Breast epithelium (tissue), 4 donors: ENCODE data around the gene TTPAL. TPM values are rescaled to one million over a fixed set of nuclear protein-coding genes. Genes with fewer than 3 reads are reported as not detected.

ENCODE experiments used
- DNase-seq, 2 donors: peaks; one replicate each; pipeline ENCODE4 v3.0.0-alpha.2; 2019; ENCODE audit warnings: low spot score in 2 of 2
- H3K27ac ChIP-seq, 2 donors: fragments of 200-600 bp; sonication (generic) in 1 of 2; one replicate each; pipeline ENCODE4 v1.5.1; 2016 to 2019; ENCODE audit warnings: mild to moderate bottlenecking in 1 of 2
- H3K27me3 ChIP-seq, 2 donors: fragments of 200-600 bp; sonication (generic) in 1 of 2; one replicate each; pipeline versions ENCODE4 v1.5.1 to v1.6.0; 2017 to 2019; ENCODE audit warnings: control low read depth in 1 of 2, mild to moderate bottlenecking in 1 of 2
- H3K36me3 ChIP-seq: fragments of 200-600 bp; one replicate; pipeline ENCODE4 v1.5.1; 2019
- H3K4me1 ChIP-seq, 2 donors: fragments of 200-600 bp; sonication (generic); one replicate each; pipeline ENCODE4 v1.5.1; 2016 to 2019; ENCODE audit warnings: control low read depth in 1 of 2
- H3K4me3 ChIP-seq, 3 donors: fragments of 200-600 bp; sonication (generic); 1 replicate in 2 of 3; 2 replicates in 1 of 3; pipeline ENCODE4 v1.5.1; 2016 to 2019; ENCODE audit warnings: mild to moderate bottlenecking in 3 of 3, moderate library complexity in 2 of 3
- H3K9me3 ChIP-seq, 2 donors: fragments of 200-600 bp; sonication (generic) in 1 of 2; one replicate each; pipeline ENCODE4 v1.5.1; 2016 to 2019; ENCODE audit warnings: control low read depth in 1 of 2
- CTCF ChIP-seq, 3 donors: fragments of 450-650 bp; IDR thresholded peaks; one replicate each; pipeline ENCODE4 v1.5.1; 2016 to 2017; ENCODE audit warnings: antibody characterized with exemption in 3 of 3, mild to moderate bottlenecking in 3 of 3, moderate library complexity in 3 of 3
- POLR2A ChIP-seq: fragments of 450-650 bp; IDR thresholded peaks from one replicate; pipeline ENCODE4 v1.6.1; 2016; ENCODE audit warnings: antibody characterized with exemption, mild to moderate bottlenecking, moderate library complexity
- POLR2AphosphoS5 ChIP-seq, 3 donors: sonication (generic); formaldehyde crosslinking; IDR thresholded peaks; one replicate each; pipeline ENCODE4 v1.6.1; 2017; ENCODE audit warnings: antibody characterized with exemption in 3 of 3
- intact Hi-C: fragments of 100-400 bp; cut with DNase I; formaldehyde crosslinking; loops from one replicate; pipeline ENCODE4 v1.15.1; 2023; ENCODE audit warnings: low total_unique reads
- total RNA-seq, 3 donors: library from RNA; depleted of rRNA; stranded (reverse); fragments of >200 nt; gene quantifications; one replicate each; pipeline ENCODE4 v1.1.0, GENCODE V29; 2016

TTPAL gene
- total RNA-seq, 3 donors from 2014 or later, result 13.5 to 40.8 (median 14.7) TPM

- Histone ChIP-seq H3K4me3 (peak overlapping the region in 1 of 3 donors; percentile 66), H3K4me1 (peaks cover 0 to 4% of the 10 kb centered on the region in 2 donors), H3K36me3 (peaks cover 4% of the 10 kb centered on the region), H3K27me3 (no peaks in the 10 kb centered on the region), H3K9me3 (no peaks in the 10 kb centered on the region), H3K27ac (peak overlapping the region in 1 of 2 donors; percentile 92)
- no peak for TF ChIP-seq POLR2A
- TF ChIP-seq POLR2AphosphoS5 (IDR thresholded peaks at IDR 0.05), result no peak
- no peak for TF ChIP-seq CTCF (IDR thresholded peaks at IDR 0.05)
- intact Hi-C loops, result loop anchor here (2.0 to 10.0 kb wide), 2 partner anchors 20 to 1888 kb away; no protein-coding TSS in a partner anchor
- no peak for DNase-seq
Observed at GRCh38 chr20:44477151-44477550, 1.5 kb downstream of the TTPAL start.

- intact Hi-C loops, result loop anchor here (10.0 kb wide), 1 partner anchor 1887 kb away; no protein-coding TSS in a partner anchor
- Histone ChIP-seq H3K27ac (peak overlapping the region; percentile 5 to 11), H3K36me3 (peaks cover 4% of the 10 kb centered on the region), H3K9me3 (no peaks in the 10 kb centered on the region), H3K27me3 (no peaks in the 10 kb centered on the region), H3K4me3 (no peak overlapping the region), H3K4me1 (peaks cover 0 to 4% of the 10 kb centered on the region in 2 donors)
- TF ChIP-seq POLR2AphosphoS5 (IDR thresholded peaks at IDR 0.05), result no peak
- no peak for TF ChIP-seq POLR2A
- no peak for TF ChIP-seq CTCF (IDR thresholded peaks at IDR 0.05)
- DNase-seq, result no peak
Observed at GRCh38 chr20:44478206-44478605, 2.5 kb downstream of the TTPAL start.

GRCh38 chr20:44479643-44480042 is 4.0 kb downstream of the TTPAL start:
- intact Hi-C loops, result loop anchor here (10.0 kb wide), 1 partner anchor 1885 kb away; no protein-coding TSS in a partner anchor
- no peak for DNase-seq
- Histone ChIP-seq H3K9me3 (no peaks in the 10 kb centered on the region), H3K36me3 (peaks cover 4% of the 10 kb centered on the region), H3K27ac (no peak overlapping the region), H3K4me1 (peaks cover 0 to 4% of the 10 kb centered on the region in 2 donors), H3K4me3 (no peak overlapping the region), H3K27me3 (no peaks in the 10 kb centered on the region)
- TF ChIP-seq POLR2A, result no peak

GRCh38 chr20:44480097-44480496 is 4.4 kb downstream of the TTPAL start:
- TF ChIP-seq POLR2AphosphoS5 (IDR thresholded peaks at IDR 0.05) (no peak), CTCF (IDR thresholded peaks at IDR 0.05) (no peak), POLR2A (no peak)
- Histone ChIP-seq H3K4me1 (peaks cover 0 to 4% of the 10 kb centered on the region in 2 donors), H3K36me3 (peaks cover 4% of the 10 kb centered on the region), H3K4me3 (no peak overlapping the region), H3K27ac (no peak overlapping the region), H3K9me3 (no peaks in the 10 kb centered on the region), H3K27me3 (no peaks in the 10 kb centered on the region)
- intact Hi-C loops, result no loop called here
- DNase-seq, result no peak

- no peak for DNase-seq
- Histone ChIP-seq H3K36me3 (peaks cover 4% of the 10 kb centered on the region), H3K9me3 (no peaks in the 10 kb centered on the region), H3K27me3 (no peaks in the 10 kb centered on the region), H3K4me3 (no peak overlapping the region), H3K27ac (no peak overlapping the region), H3K4me1 (no peaks in the 10 kb centered on the region)
- intact Hi-C loops, result no loop called here
- no peak for TF ChIP-seq POLR2A
- TF ChIP-seq POLR2AphosphoS5 (IDR thresholded peaks at IDR 0.05), result no peak
- TF ChIP-seq CTCF (IDR thresholded peaks at IDR 0.05), result no peak
Observed at GRCh38 chr20:44481719-44482416, 6.2 kb downstream of the TTPAL start.
